PC-9 (cell line): ENCODE measurements around the gene PPEF1.

Source experiments
- EZH2 ChIP-seq: fragments of 200-600 bp; sonication (generic); IDR thresholded peaks from 2 replicates; pipeline ENCODE4 v1.8.0; 2017; ENCODE audit warnings: antibody characterized with exemption, low read depth
- TF ChIP-seq, protein P1 (sequence below): fragments of 200-600 bp; sonication (generic); conservative IDR thresholded peaks from 2 replicates; pipeline ENCODE4 v1.6.1; 2017; ENCODE audit warnings: mixed run types, antibody characterized with exemption, mild to moderate bottlenecking, moderate library complexity

DNA sequence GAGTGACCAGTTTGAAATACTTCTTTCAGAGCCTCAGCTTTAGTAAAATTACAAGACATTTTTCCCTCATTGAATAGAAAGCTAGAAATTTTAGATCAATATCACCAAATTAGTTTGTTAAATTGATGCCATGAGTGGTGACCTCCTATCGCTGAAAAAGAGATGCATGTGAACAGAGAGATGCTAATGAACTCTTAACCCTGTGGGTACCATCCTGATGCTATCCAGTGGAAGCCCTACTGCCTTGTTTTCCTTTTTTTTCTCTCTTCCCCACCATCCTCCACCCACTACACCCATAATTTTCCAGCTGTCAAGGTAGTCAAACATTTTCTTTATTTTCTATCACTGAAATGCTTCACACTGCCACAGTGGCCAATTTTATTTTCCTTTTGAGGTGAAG, 61.9 kb downstream of the PPEF1 start:
- TF ChIP-seq, protein P1, sequence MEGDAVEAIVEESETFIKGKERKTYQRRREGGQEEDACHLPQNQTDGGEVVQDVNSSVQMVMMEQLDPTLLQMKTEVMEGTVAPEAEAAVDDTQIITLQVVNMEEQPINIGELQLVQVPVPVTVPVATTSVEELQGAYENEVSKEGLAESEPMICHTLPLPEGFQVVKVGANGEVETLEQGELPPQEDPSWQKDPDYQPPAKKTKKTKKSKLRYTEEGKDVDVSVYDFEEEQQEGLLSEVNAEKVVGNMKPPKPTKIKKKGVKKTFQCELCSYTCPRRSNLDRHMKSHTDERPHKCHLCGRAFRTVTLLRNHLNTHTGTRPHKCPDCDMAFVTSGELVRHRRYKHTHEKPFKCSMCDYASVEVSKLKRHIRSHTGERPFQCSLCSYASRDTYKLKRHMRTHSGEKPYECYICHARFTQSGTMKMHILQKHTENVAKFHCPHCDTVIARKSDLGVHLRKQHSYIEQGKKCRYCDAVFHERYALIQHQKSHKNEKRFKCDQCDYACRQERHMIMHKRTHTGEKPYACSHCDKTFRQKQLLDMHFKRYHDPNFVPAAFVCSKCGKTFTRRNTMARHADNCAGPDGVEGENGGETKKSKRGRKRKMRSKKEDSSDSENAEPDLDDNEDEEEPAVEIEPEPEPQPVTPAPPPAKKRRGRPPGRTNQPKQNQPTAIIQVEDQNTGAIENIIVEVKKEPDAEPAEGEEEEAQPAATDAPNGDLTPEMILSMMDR: no peak
- no peak for TF ChIP-seq EZH2
